ENCODE data around the gene OCEL1.

Gene OCEL1

GRCh38 chr19:17213334-17213733 lies 12.7 kb upstream of the OCEL1 start:
- no peak overlapping the region for H3K9ac ChIP-seq (ENCODE audit: low read depth, low read length)
- H3K4me1 ChIP-seq (ENCODE audit: control insufficient read depth, insufficient read depth, low read length) = no peaks in the 10 kb centered on the region
- H3K36me3 ChIP-seq (ENCODE audit: control insufficient read depth, insufficient read depth, low read length) = peaks cover 17% of the 10 kb centered on the region
- no peaks in the 10 kb centered on the region for H3K9me3 ChIP-seq (ENCODE audit: control insufficient read depth, insufficient read depth, low read length)
- no peak overlapping the region for H3K4me3 ChIP-seq (ENCODE audit: low read depth, low read length)
- no peaks in the 10 kb centered on the region for H3K27me3 ChIP-seq (ENCODE audit: control insufficient read depth, insufficient read depth, low read length)

GRCh38 chr19:17214508-17215126 lies 11.4 kb upstream of the OCEL1 start:
- H3K27me3 ChIP-seq (ENCODE audit: control insufficient read depth, insufficient read depth, low read length) = no peaks in the 10 kb centered on the region
- H3K36me3 ChIP-seq (ENCODE audit: control insufficient read depth, insufficient read depth, low read length) = peaks cover 21% of the 10 kb centered on the region
- peak overlapping the region; percentile 79 for H3K4me3 ChIP-seq (ENCODE audit: low read depth, low read length)
- H3K4me1 ChIP-seq (ENCODE audit: control insufficient read depth, insufficient read depth, low read length) = no peaks in the 10 kb centered on the region
- H3K9me3 ChIP-seq (ENCODE audit: control insufficient read depth, insufficient read depth, low read length) = no peaks in the 10 kb centered on the region
- peak overlapping the region; percentile 93 for H3K9ac ChIP-seq (ENCODE audit: low read depth, low read length)

GRCh38 chr19:17215127-17215971 lies 10.7 kb upstream of the OCEL1 start, which contains the start of gene USE1:
TSS of gene USE1 (plus strand) at chr19:17215357. CDS start at chr19:17215406, 49 bp downstream.
- H3K27me3 ChIP-seq (ENCODE audit: control insufficient read depth, insufficient read depth, low read length) = no peaks in the 10 kb centered on the region
- peak within 1 kb of the TSS; percentile 79 for H3K4me3 ChIP-seq (ENCODE audit: low read depth, low read length)
- peak within 1 kb of the TSS; percentile 95 for H3K9ac ChIP-seq (ENCODE audit: low read depth, low read length)
- H3K9me3 ChIP-seq (ENCODE audit: control insufficient read depth, insufficient read depth, low read length) = no peaks in the 10 kb centered on the region
- H3K4me1 ChIP-seq (ENCODE audit: control insufficient read depth, insufficient read depth, low read length) = no peaks in the 10 kb centered on the region
- H3K36me3 ChIP-seq (ENCODE audit: control insufficient read depth, insufficient read depth, low read length) = peaks cover 16% of the 10 kb centered on the region

DNA sequence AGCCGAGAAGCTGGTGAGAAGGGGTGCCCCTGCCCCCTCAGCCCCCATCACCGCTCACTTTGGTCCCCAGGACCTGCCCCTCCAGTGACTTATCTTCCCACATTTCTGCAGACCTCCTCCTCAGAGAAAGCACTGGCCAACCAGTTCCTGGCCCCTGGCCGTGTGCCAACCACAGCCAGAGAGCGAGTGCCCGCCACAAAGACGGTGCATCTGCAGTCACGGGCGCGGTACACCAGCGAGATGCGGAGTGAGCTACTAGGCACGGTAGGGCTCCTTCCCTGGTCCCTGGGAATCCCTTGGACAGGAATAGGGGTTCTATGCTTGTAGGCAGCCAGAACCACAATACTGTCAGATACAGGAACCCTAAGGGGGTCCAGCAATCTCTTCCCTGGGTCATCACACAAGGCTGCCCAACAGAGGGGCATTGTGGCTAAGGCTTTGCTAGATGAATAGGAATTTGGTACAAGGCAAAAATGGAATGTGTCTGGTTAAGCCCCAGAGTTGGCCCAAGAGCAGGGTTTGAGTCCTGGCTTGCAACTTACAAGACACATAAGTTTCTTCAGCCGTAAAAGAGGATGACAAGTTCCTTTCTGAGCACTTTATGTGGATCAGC lies 9.9 kb upstream of the OCEL1 start:
- H3K36me3 ChIP-seq (ENCODE audit: control insufficient read depth, insufficient read depth, low read length) = peaks cover 16% of the 10 kb centered on the region
- no peaks in the 10 kb centered on the region for H3K9me3 ChIP-seq (ENCODE audit: control insufficient read depth, insufficient read depth, low read length)
- H3K27me3 ChIP-seq (ENCODE audit: control insufficient read depth, insufficient read depth, low read length) = no peaks in the 10 kb centered on the region
- H3K4me1 ChIP-seq (ENCODE audit: control insufficient read depth, insufficient read depth, low read length) = no peaks in the 10 kb centered on the region
- H3K9ac ChIP-seq (ENCODE audit: low read depth, low read length) = no peak overlapping the region
- H3K4me3 ChIP-seq (ENCODE audit: low read depth, low read length) = peak overlapping the region; percentile 60

GRCh38 chr19:17219286-17219685 lies 6.7 kb upstream of the OCEL1 start:
- H3K4me1 ChIP-seq (ENCODE audit: control insufficient read depth, insufficient read depth, low read length) = no peaks in the 10 kb centered on the region
- H3K27me3 ChIP-seq (ENCODE audit: control insufficient read depth, insufficient read depth, low read length) = no peaks in the 10 kb centered on the region
- no peak overlapping the region for H3K4me3 ChIP-seq (ENCODE audit: low read depth, low read length)
- H3K36me3 ChIP-seq (ENCODE audit: control insufficient read depth, insufficient read depth, low read length) = peaks cover 9% of the 10 kb centered on the region
- no peaks in the 10 kb centered on the region for H3K9me3 ChIP-seq (ENCODE audit: control insufficient read depth, insufficient read depth, low read length)
- H3K9ac ChIP-seq (ENCODE audit: low read depth, low read length) = no peak overlapping the region

DNA sequence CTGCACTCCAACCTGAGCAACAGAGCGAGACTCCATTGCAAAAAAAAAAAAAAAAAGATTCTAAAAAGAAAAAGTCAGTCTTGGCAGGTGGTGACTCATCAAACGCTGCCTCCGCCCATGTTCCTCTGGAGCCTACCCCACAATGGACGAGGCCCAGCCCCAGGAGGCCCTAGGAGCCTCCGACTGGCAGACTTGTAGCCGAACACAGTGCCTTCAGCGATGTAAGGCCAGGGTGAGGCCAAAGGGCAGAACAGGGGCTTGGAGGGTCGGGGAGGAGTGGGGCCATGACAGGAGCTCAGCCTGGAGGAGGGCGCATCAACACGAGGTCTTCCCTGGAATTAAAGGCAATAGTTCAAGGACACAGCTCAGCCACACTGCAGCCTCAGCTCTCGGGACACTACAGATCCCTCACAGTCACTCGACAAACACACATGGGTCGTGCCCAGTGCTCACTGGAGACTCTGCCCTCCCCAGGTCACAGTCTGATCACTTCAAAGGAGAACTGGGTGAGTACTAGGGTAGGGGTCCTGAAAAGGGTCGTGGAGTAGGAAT lies 5.7 kb upstream of the OCEL1 start:
- Histone ChIP-seq H3K27me3 (ENCODE audit: control insufficient read depth, insufficient read depth, low read length) (no peaks in the 10 kb centered on the region), H3K4me3 (ENCODE audit: low read depth, low read length) (no peak overlapping the region), H3K9me3 (ENCODE audit: control insufficient read depth, insufficient read depth, low read length) (no peaks in the 10 kb centered on the region), H3K4me1 (ENCODE audit: control insufficient read depth, insufficient read depth, low read length) (no peaks in the 10 kb centered on the region), H3K36me3 (ENCODE audit: control insufficient read depth, insufficient read depth, low read length) (peaks cover 9% of the 10 kb centered on the region), H3K9ac (ENCODE audit: low read depth, low read length) (no peak overlapping the region)

DNA sequence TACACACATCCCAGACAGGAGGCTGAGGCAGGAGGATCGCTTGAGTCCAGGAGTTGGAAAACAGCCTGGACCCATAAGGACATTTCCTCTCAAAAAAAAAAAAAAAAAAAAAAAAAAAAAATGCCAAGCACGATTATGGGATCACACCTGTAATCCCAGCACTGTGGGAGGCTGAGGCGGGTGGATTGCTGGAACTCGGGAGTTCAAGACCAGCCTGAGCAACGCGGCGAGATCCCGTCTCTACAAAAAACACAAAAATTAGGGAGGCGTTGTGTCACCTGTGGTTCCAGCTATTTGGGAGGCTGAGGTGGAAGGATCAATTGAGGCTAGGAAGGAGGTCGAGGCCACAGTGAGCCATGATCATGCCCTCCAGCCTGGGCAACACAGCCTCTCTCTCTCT lies 973 bp upstream of the OCEL1 start:
- Histone ChIP-seq H3K9ac (ENCODE audit: low read depth, low read length) (no peak overlapping the region), H3K4me1 (ENCODE audit: control insufficient read depth, insufficient read depth, low read length) (peaks cover 6% of the 10 kb centered on the region), H3K9me3 (ENCODE audit: control insufficient read depth, insufficient read depth, low read length) (no peaks in the 10 kb centered on the region), H3K36me3 (ENCODE audit: control insufficient read depth, insufficient read depth, low read length) (no peaks in the 10 kb centered on the region), H3K27me3 (ENCODE audit: control insufficient read depth, insufficient read depth, low read length) (no peaks in the 10 kb centered on the region), H3K4me3 (ENCODE audit: low read depth, low read length) (no peak overlapping the region)

DNA sequence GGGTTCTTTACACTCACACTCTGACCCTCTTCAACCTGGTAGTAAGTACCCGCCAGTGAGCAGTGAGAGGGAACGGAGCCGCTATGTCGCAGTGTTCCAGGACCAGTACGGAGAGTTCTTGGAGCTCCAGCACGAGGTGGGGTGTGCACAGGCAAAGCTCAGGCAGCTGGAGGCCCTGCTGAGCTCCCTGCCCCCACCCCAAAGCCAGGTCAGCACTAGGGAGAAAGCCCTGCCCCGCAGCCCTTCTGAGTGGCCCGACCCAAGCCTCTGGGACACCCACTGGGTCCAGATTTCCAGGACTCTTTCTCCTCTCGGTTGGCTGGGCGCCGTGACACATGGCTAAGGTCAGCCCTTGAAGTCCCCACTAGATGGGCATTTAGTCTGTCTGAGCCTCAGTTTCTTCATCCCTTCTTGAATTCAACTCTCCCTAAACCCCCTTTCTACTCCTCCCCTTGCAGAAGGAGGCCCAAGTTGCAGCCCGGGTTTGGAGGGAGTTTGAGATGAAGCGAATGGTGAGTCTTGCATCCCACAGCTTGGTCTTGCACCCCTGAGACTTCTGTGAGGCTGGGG lies 1.9 kb downstream of the OCEL1 start:
- peaks cover 6% of the 10 kb centered on the region for H3K4me1 ChIP-seq (ENCODE audit: control insufficient read depth, insufficient read depth, low read length)
- peak overlapping the region; percentile 24 for H3K9ac ChIP-seq (ENCODE audit: low read depth, low read length)
- H3K9me3 ChIP-seq (ENCODE audit: control insufficient read depth, insufficient read depth, low read length) = no peaks in the 10 kb centered on the region
- peaks cover 11% of the 10 kb centered on the region for H3K36me3 ChIP-seq (ENCODE audit: control insufficient read depth, insufficient read depth, low read length)
- no peaks in the 10 kb centered on the region for H3K27me3 ChIP-seq (ENCODE audit: control insufficient read depth, insufficient read depth, low read length)
- peak overlapping the region; percentile 41 for H3K4me3 ChIP-seq (ENCODE audit: low read depth, low read length)

DNA sequence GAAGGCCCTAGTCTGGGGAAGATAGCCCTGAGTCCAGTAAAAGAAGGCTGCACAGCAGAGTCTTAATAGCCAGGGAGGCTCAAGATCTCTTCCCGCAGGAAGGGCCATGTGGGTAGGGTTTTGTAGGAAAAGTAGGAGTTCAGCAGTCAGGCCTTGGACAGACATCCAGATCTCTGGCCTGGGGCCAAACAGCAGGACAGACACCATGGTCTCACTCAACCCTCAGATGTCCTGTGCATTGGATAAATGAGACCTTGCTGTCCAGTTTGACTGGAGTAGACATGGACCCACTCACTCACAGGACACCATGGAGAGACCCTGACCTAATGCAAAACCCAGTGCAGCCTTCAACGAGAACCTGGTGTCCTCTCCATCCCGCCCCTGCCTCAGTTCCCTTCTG lies 3.9 kb downstream of the OCEL1 start:
- H3K4me1 ChIP-seq (ENCODE audit: control insufficient read depth, insufficient read depth, low read length) = peaks cover 9% of the 10 kb centered on the region
- H3K9ac ChIP-seq (ENCODE audit: low read depth, low read length) = no peak overlapping the region
- H3K27me3 ChIP-seq (ENCODE audit: control insufficient read depth, insufficient read depth, low read length) = no peaks in the 10 kb centered on the region
- H3K9me3 ChIP-seq (ENCODE audit: control insufficient read depth, insufficient read depth, low read length) = no peaks in the 10 kb centered on the region
- no peak overlapping the region for H3K4me3 ChIP-seq (ENCODE audit: low read depth, low read length)
- H3K36me3 ChIP-seq (ENCODE audit: control insufficient read depth, insufficient read depth, low read length) = peaks cover 13% of the 10 kb centered on the region

DNA sequence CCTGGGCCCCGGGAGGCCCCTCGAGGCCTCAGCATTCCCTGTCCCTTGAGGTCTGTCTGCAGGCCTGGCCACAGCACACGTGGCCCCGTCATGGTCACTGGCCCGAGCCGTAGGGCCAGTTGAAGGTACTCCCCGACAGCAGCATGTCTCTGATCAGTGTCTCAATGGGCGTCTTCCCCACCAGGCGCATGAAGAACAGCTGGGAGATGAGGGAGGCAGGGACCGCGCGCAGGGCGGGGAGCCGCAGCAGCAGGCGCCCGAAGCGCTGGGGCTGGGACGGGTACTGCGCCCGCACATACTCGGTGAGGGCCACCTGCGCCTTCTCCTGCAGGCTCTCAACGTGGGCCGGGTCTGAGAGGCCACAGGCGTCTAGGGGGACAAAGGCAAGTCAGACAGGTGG lies 6.2 kb downstream of the OCEL1 start:
- Histone ChIP-seq H3K4me1 (ENCODE audit: control insufficient read depth, insufficient read depth, low read length) (peaks cover 14% of the 10 kb centered on the region), H3K36me3 (ENCODE audit: control insufficient read depth, insufficient read depth, low read length) (peaks cover 13% of the 10 kb centered on the region), H3K9me3 (ENCODE audit: control insufficient read depth, insufficient read depth, low read length) (no peaks in the 10 kb centered on the region), H3K9ac (ENCODE audit: low read depth, low read length) (no peak overlapping the region), H3K4me3 (ENCODE audit: low read depth, low read length) (no peak overlapping the region), H3K27me3 (ENCODE audit: control insufficient read depth, insufficient read depth, low read length) (no peaks in the 10 kb centered on the region)

GRCh38 chr19:17234911-17235299 lies 8.9 kb downstream of the OCEL1 start:
- Histone ChIP-seq H3K9me3 (ENCODE audit: control insufficient read depth, insufficient read depth, low read length) (no peaks in the 10 kb centered on the region), H3K36me3 (ENCODE audit: control insufficient read depth, insufficient read depth, low read length) (peaks cover 13% of the 10 kb centered on the region), H3K4me1 (ENCODE audit: control insufficient read depth, insufficient read depth, low read length) (peaks cover 8% of the 10 kb centered on the region), H3K27me3 (ENCODE audit: control insufficient read depth, insufficient read depth, low read length) (no peaks in the 10 kb centered on the region), H3K4me3 (ENCODE audit: low read depth, low read length) (peak overlapping the region; percentile 77), H3K9ac (ENCODE audit: low read depth, low read length) (peak overlapping the region; percentile 79)
